HG03460 (cell line): Measurements from ENCODE around the gene EHBP1L1.

ENCODE experiments used
- ATAC-seq: cut with Tn5 transposase; IDR thresholded peaks from one replicate; pipeline ENCODE4 v1.9.1; 2021; ENCODE audit not compliant: unreplicated experiment

EHBP1L1 gene

DNA sequence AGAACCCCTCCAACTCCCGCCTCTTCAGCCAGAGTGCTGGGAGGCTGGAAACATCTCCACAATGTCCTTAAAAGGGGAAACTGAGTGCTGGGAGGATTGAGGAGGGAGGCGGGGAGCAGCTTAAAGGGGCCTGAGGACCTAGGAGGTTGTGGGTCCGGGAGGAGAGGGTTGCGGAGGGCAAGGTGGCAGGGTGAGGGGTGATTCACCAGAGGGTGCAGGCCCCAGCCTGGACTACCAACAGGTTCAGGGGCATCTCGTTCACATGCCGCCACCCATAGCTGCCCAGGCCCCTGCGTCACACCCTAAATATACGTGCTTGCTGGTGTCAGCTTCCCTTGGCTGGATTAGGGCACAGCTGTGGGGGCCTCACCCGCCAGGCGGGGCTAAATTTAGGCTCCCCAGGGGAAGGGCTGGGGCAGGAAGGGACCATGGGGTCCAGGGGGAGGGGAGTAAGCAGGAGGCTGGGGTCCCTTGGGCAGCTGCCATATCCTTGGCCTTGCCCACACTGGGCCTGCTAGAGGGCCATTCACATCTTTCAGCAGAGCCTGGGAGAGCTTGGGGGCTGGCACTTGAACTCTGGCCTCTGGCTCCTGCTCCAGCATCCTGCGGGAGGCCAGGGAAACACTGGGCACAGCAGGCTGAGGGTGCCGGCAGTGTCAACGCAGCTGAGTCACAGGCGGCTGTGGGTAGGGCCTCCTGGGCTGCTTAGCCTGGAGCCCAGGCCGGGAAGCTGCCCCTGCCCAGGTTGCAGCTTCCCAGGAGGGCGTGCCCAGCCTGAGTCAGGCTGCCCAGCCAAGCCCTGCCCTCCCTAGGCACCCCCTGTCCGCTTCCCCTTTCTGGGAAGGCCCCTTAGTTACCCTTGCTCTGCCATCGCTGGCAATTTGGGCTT lies 1.3 kb downstream of the EHBP1L1 start:
- ATAC-seq, result no peak

DNA sequence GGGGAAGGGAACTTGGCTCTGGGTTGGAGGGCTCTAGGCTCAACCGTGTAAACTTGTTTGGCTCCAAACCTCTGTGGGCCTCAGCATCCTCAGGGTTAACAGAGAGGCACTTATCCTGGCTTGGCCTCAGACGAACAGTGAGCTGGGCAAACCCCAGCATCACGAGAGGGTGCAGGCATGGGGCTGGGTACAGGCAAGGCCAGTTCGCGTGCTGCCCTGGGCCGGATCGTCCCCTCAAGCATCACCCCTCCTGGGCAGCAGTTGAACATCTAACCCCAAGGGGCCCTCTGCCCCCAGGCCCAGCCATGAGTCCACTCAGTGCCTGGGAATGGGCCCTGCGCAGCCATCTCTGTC lies 1.9 kb downstream of the EHBP1L1 start:
- no peak for ATAC-seq

DNA sequence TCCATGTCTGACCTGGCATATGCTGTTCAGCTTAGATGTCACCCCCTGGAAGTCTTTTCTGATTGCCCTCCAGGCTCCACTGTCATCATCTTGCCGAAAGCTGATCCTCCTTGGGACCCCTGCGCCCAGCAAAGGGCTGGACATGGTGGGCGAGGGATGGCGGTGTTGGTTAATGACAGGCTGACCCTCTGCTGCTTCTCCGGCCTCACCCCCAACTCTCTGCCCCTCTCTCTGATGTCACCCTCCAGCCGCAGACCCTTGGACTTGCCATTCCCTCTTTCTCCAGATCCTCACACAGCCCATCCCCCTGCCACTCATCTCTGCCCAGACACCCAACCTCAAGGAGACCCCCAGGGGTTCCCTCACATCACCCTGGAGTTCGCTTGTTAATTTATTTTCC lies 2.3 kb downstream of the EHBP1L1 start:
- no peak for ATAC-seq

DNA sequence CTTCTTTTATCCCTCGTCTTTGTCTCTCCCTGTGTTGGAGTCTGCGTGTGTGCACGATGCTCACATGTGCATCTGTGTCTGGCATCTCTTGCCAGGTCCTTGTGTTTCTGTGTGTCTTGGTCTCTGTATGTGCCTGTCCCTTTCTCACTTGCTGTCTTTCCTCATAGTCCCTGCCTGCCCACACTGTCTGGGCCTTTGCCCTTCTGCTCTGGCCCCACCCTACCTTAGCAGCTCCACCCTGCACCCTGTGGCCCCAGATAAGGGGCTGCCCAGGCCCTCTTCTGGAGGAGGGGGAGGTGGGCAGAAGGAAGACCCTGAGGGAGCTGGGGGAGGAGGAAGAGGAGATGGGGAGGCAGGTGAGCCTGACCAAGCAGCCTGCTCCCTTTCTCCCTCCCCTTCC lies 2.8 kb downstream of the EHBP1L1 start:
- ATAC-seq, result no peak

DNA sequence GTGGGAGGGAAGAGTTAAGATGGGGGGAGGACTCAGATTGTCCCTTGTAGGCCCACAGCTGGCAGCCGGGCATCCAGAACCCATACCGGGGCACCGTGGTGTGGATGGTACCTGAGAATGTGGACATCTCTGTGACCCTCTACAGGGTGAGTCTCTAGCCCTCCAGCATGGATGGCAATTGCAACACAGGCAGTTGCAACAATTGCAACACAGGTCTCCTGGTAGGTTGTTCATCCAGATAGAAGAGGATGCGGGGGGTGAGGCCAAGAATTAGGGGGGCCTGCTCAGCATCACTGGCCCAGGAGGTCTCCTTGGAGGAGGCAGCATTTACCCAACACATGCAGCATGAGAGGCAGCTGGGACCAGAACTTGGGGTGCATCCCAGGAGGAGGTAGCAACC lies 3.4 kb downstream of the EHBP1L1 start:
- ATAC-seq, result no peak

DNA sequence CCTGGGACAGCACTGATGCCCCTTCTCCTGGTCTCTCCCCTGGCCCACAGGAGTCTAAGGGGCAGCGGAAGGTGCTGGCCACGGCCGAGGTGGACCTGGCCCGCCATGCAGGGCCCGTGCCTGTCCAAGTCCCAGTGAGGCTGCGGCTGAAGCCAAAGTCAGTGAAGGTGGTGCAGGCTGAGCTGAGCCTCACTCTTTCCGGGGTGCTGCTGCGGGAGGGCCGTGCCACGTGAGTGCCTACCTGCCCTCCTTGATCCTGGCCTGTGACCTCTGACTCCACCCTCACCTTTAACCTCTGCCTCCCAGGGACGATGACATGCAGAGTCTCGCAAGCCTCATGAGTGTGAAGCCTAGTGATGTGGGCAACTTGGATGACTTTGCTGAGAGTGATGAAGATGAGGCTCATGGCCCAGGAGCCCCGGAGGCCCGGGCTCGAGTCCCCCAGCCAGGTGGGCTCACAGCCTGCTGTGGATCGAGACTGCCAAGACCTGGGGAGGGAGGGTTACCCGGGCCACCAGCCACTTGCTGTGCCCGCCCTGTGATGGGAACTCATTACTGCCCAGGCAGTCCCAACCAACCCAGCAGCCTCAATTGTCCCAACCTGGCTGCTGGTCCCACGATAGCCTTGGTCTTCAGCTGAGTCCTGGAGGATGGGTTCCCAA lies 4.3 kb downstream of the EHBP1L1 start:
- no peak for ATAC-seq

DNA sequence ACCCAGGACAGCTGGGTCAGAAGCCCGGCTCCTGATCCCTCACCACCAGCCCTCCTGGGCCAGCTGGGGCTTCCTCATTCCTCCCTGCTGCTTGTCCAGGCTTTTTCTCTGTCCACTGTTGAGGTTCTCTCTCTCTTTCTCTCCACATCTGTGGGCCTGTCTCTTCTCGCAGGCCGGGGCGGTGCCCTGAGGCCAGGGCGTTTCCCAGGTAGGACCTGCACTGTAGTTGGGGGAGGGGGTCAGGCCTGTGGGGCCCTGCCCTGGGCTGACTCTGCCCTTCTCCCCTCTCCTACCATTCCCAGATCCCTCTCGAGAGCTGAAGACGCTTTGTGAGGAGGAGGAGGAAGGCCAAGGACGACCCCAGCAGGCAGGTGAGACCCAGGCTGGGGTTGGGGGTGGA lies 4.9 kb downstream of the EHBP1L1 start:
- no peak for ATAC-seq

DNA sequence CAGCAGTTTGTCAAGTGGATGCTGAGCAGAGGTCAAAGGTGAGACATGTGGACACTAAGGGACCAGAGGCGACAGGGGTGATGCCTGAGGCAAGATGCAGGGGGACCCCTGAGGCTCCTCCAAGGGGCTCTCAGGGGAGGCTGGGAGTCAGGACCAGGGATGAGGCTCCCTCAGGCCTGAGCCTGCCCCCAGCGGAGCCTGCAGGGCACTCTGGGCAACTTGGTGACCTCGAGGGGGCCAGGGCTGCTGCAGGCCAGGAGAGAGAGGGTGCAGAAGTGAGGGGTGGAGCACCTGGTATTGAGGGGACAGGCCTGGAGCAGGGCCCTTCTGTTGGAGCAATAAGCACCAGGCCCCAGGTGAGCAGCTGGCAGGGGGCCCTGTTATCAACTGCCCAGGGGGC lies 6.1 kb downstream of the EHBP1L1 start:
- ATAC-seq, result no peak

DNA sequence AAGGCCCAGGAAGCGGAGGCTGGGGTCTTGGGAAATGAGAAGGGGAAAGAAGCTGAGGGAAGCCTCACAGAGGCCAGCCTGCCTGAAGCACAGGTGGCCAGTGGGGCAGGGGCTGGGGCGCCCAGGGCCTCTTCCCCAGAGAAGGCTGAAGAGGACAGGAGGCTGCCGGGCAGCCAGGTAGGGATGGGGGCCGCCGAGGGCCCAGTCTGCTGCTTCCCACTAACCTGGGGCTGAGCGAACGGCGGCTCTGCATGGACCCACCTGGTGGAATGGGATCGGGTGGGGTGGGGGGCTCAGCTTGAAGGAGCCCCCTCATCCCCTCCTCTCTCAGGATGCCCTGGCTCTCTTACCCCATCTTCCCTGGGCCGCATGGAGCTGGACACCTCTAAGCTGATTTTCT lies 7.7 kb downstream of the EHBP1L1 start:
- ATAC-seq, result no peak

DNA sequence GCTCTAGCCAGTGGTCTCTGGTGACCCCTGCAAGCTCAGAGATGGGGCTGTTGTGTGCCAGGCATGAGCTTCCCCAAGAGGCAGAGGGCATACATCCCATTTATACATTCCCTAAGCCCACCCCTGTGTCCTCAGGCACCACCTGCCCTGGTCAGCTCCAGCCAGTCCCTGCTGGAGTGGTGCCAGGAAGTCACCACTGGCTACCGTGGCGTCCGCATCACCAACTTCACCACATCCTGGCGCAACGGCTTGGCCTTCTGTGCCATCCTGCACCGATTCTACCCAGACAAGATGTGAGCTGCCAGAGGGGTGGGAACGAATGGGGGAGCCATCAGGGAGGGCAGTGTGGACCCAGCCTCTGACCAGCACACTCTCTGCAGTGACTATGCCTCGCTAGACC lies 8.3 kb downstream of the EHBP1L1 start:
- no peak for ATAC-seq

DNA sequence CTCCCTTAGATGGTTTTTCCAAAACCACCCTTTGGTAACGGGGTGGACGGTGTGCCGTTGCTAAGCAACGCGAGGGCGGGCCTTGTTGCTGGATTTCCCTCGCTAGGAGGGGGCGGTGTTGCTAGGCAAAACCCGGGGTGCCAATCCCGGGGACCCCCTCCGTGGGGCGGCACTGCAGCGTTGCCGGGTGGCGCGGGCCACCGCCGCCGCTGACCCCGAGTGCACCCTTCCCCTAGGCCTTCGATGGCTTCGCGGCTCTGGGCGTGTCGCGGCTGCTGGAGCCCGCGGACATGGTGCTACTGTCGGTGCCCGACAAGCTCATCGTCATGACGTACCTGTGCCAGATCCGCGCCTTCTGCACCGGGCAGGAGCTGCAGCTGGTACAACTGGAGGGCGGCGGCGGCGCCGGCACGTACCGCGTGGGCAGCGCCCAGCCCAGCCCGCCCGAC lies 8.9 kb downstream of the EHBP1L1 start:
- ATAC-seq, result no peak

DNA sequence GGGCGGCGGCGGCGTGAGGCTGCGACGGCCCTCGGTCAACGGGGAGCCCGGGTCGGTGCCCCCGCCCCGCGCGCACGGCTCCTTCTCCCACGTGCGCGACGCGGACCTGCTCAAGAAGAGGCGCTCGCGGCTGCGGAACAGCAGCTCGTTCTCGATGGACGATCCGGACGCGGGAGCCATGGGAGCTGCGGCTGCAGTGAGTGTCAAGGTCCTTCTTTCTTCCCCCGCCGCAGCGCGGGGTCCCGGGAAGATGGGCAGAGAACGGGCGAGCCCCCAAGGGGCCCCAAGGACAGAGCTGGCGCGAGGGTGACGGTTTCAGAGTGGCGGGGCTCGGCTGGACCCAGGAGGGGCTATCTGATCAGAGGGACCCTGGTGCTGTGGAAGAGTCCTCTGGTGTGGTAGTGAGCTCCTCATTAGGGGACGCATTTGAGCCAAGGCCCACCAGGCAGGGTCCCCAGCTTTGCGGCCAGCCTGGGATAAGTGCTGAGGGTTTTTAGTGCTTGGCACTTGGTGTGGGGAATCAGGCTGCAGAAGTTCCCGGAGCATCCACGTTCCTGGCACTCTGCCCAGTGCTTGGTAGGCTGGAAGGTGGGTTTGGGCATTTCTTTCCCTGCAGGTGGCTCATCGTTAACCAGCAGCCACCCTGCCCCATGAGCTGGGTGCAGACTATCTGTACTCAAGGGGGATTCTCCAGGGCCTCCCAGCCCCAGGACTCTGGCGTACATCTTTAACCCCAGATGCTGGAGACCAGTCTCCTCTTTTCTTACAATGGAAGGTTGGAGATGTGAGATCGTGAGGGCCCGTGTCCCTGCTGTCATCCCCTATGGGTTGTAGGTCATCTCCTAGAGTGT lies 9.8 kb downstream of the EHBP1L1 start:
- no peak for ATAC-seq

DNA sequence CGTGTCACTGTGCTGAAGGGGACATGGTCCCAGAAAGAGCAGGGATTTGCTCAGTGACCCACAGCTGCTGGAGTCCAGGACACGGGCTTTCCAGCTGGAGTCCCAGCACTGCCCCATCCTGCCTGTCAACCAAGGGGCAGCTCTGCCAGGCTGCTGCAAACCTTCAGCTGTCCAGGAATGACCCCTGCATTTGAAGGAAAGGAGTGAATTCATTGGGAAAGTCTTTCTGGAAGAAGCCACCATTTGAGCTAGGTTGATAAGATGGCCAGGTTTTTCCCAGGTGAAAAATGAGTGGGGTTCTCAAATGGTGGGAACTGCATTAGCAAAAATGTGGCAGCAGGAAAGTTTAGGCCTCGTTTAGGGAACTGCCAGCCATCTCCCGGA lies 10.4 kb downstream of the EHBP1L1 start:
- ATAC-seq, result no peak

DNA sequence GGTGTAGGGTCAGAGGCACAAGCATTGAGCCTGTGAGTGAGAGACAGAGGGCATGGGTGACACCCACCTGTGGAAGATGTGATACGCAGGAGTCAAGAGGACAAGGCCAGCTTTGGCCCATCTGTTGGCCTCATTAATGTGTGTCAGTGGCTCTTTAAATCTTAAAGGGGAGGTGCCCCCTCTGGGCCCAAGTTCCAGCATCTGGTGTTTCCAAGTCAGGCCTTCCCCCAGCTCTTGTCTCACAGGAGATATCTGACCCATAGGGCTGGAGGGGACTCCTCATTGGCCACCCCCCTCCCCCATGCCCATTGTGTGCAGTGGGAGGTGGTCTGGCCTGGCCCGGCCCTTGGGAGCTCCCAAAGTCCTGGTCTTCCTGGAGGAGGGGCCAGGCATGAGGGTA lies 10.8 kb downstream of the EHBP1L1 start:
- ATAC-seq, result no peak

DNA sequence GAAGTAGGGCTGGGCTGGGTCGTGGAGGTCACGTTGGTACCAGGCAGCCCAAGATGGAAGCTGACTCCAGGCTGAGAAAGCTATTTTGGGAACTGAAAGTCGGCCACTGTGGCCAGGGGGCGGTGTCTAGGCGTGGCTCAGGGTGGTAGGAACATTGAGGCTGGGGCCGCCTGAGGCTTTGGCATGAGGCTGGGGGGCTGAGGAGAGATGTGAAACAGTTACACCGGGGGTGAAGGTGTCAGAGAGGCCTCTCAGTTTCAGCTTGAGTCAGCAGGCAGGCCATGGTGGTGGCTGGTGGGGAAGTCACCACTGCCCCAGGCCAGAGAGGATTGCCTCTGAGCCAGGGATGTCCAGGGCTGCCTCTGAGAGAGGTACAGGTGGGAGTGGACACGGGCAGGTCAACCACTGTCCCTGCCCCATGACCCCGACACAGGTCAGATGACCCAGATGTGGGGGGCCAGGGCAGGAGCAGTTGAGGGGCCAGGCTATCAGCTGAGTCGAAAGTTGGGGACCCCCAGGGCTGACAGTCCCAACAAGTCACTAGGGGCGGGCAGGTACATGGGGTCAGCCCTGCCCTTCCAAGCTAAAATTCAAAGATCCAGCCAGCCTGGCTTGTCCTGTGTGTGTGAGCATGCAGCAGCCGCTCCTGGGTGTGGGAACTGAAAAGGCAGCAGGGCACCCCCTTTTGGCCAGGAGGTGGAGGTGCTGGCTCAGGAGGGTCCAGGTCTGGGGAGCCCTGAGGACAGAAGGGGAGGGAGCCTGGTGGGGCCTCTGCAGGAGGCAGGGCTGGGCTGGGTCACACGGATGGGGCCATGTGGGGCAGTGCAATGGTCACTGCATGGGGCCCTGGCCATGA lies 12.6 kb downstream of the EHBP1L1 start:
- ATAC-seq, result peak; percentile 69

DNA sequence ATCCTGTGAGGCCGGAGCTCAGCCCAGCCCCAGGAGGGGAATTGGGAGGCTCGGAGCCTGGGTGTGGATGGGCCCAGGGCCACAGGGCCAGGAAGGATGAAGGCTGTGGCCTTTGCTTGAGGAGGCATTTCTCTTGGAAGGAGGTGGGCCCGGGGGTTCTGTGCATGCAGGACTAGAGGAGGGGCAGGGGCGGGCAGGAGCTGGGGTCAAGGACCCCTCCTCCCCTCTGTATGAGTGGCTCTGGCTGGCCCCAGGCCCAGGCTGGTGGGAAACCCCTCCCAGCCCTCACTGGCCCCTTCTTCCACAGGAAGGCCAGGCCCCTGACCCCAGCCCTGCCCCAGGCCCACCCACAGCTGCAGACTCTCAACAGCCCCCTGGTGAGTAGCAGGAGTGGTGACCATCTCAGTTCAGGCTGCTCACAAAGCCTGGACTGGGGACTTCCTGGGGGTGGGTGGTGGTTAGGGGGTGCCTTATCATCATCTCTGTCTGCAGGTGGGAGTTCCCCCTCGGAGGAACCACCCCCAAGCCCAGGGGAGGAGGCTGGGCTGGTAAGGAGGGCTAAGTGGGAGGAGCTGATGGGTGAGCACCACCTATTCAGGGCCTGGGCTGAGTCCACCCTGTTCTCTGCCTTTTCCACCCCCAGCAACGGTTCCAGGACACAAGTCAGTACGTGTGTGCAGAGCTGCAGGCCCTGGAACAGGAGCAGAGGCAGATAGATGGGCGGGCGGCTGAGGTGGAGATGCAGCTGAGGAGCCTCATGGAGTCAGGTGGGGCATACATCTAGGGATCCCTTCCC lies 13.8 kb downstream of the EHBP1L1 start:
- ATAC-seq, result no peak

DNA sequence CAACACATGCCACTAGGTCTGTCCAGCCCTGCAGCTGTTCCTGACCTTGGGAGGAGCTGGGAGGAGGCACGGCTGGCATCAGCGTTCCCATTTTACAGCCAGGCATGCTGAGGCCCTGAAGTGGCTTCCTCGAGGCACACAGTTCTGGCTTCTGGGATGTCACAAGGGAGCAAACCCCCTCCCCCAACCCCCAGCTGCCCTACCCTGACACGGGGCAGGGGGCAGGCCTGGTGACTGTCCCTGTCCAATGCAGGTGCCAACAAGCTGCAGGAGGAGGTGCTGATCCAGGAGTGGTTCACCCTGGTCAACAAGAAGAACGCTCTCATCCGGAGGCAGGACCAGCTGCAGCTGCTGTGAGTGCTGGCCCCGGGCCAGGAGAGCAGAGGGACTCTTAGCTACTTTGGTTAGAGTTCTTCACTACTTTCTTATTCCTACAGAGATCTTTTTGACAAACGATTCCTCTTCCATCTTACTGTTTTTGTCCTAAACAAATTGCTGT lies 14.4 kb downstream of the EHBP1L1 start:
- no peak for ATAC-seq

DNA sequence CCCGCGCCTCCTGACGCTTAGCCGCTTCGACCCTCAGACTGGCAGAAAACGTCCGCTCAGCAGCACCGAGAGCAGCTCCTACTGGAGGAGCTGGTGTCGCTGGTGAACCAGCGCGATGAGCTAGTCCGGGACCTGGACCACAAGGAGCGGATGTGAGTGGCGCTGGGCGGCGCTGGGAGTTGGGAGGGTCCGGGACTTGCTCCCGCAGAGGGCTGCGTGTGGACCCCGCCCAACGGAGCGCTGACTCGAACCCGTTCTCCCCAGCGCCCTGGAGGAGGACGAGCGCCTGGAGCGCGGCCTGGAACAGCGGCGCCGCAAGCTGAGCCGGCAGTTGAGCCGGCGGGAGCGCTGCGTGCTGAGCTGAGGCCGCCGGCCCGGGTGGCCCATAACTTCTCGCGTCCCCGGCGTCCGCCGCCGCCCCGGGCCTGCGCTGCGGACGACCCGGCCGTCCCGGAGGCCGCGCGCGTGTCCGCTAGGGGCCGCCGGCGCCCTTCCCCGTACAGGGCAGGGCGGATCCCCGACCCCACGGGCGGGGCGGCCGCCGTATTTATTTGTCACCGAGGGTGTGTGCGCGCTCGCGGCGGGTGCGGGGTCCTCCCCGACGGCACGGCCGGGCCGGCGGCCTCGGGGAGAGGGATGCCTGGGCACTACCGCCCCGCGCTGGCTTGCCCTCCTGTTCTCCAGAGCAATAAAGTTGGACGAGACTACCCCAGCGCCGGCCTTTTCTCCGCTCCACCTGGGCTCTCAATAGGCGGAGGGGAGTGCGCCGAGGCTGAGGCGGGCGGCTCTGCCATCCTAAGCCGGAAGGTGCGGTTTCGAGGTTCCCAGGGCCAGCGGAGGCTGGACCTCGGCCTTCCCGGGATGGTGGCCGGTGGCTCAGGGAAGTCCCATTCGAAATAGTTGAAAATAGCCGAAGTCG lies 16.3 kb downstream of the EHBP1L1 start:
- no peak for ATAC-seq
